Neutrophil (primary cell): ENCODE results near the gene ZNF200.
"Not testable (repeated sequence)": the region's sequence is repeated elsewhere in the genome, so short reads cannot be mapped to it uniquely, and the experiment has no call there.

Experiments
- H3K27ac ChIP-seq: fragments of 200-600 bp; sonication (generic); 2 replicates; pipeline ENCODE4 v1.5.1; 2016; ENCODE audit warnings: mild to moderate bottlenecking, moderate library complexity
- H3K27me3 ChIP-seq: fragments of 200-600 bp; sonication (generic); 2 replicates; pipeline ENCODE4 v1.6.0; 2016; ENCODE audit warnings: mild to moderate bottlenecking
- H3K36me3 ChIP-seq: fragments of 200-600 bp; sonication (generic); 2 replicates; pipeline ENCODE4 v1.5.1; 2017
- H3K4me1 ChIP-seq, 2 experiments: fragments of 200-600 bp in 1 of 2; sonication (generic) in 1 of 2; 1 replicate in 1 of 2; 2 replicates in 1 of 2; pipeline versions ENCODE4 v1.5.1 to v1.6.1; 2013 to 2016; ENCODE audit warnings: low read depth in 1 of 2, low read length in 1 of 2, mild to moderate bottlenecking in 1 of 2, moderate library complexity in 1 of 2; ENCODE audit not compliant: control insufficient read depth in 1 of 2, insufficient read depth in 1 of 2
- H3K4me3 ChIP-seq, 2 experiments: fragments of 200-600 bp in 1 of 2; sonication (generic) in 1 of 2; 1 replicate in 1 of 2; 2 replicates in 1 of 2; pipeline ENCODE4 v1.5.1; 2013 to 2016; ENCODE audit warnings: low read depth in 1 of 2, low read length in 1 of 2, mild to moderate bottlenecking in 1 of 2, moderate library complexity in 1 of 2
- H3K9me3 ChIP-seq: fragments of 200-600 bp; sonication (generic); 2 replicates; pipeline ENCODE4 v1.5.1; 2016
- TF ChIP-seq, protein P1 (sequence below): fragments of 200-600 bp; sonication (generic); IDR thresholded peaks from 2 replicates; pipeline ENCODE4 v1.5.1; 2016; ENCODE audit warnings: antibody characterized with exemption

The ZNF200 gene

DNA sequence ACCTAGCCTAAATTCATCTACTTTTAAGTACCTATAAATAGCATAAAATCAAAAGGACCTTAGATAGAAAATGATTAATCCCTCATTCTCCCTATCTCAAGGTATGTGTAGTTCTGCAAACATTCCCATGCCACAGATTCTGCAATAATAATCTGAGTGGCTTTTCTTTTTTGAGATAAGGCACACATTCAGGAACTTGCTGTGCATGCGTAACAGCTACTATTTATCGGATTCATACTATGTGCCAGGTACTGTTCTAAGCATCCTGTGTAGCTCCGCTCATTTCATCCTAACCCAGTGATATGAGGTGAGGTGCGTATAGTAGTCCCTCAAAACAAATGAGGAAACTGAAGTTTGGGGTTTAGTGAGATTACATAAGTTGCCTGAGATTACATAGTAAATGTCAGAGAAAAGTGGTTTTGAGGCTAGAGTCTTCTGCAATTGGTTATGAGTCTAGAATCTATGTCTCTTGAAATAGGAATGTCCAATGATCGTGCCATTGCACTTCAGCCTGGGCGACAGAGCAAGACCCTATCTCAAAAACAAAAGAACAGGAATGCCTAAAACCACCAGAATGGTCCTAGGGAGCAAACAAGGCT is 46.4 kb upstream of the ZNF200 start:
- H3K36me3 ChIP-seq = peaks cover 7% of the 10 kb centered on the region
- H3K9me3 ChIP-seq = no peaks in the 10 kb centered on the region
- TF ChIP-seq, protein P1, sequence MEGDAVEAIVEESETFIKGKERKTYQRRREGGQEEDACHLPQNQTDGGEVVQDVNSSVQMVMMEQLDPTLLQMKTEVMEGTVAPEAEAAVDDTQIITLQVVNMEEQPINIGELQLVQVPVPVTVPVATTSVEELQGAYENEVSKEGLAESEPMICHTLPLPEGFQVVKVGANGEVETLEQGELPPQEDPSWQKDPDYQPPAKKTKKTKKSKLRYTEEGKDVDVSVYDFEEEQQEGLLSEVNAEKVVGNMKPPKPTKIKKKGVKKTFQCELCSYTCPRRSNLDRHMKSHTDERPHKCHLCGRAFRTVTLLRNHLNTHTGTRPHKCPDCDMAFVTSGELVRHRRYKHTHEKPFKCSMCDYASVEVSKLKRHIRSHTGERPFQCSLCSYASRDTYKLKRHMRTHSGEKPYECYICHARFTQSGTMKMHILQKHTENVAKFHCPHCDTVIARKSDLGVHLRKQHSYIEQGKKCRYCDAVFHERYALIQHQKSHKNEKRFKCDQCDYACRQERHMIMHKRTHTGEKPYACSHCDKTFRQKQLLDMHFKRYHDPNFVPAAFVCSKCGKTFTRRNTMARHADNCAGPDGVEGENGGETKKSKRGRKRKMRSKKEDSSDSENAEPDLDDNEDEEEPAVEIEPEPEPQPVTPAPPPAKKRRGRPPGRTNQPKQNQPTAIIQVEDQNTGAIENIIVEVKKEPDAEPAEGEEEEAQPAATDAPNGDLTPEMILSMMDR = no peak
- H3K4me3 ChIP-seq = peak overlapping the region in 1 of 2 experiments; percentile 99
- H3K27me3 ChIP-seq = peaks cover 34% of the 10 kb centered on the region
- H3K27ac ChIP-seq = peak overlapping the region; percentile 61
- peaks cover 34 to 38% of the 10 kb centered on the region in 2 experiments for H3K4me1 ChIP-seq

- H3K4me1 ChIP-seq = peaks cover 7 to 9% of the 10 kb centered on the region in 2 experiments
- peaks cover 15% of the 10 kb centered on the region for H3K36me3 ChIP-seq
- H3K27ac ChIP-seq = no peak overlapping the region
- no peak overlapping the region for H3K4me3 ChIP-seq
- no peaks in the 10 kb centered on the region for H3K9me3 ChIP-seq
- H3K27me3 ChIP-seq = peaks cover 34% of the 10 kb centered on the region
- TF ChIP-seq, protein P1 = no peak
Observed at GRCh38 chr16:3276679-3277078, 41.7 kb upstream of the ZNF200 start.

DNA sequence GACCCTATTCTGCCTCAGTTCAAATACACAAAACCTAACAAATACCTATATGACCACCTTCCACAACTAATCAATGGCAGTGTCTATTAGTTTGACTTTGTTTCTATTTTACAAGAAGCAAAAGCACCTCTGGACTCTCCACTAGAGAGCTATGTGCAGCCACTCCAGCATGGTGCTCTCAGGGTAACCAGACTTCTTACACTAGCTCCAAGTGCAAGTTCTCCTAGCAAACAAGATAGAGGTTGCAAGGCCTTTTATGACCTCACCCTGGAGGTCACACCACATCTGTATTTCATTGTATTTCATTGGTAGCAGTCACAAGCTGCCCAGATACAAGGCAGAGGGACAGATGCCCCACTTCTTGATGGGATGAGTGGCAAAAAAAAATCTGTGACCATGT is 40.0 kb upstream of the ZNF200 start:
- peak overlapping the region; percentile 31 for H3K27ac ChIP-seq
- peaks cover 15% of the 10 kb centered on the region for H3K36me3 ChIP-seq
- no peak overlapping the region for H3K4me3 ChIP-seq
- TF ChIP-seq, protein P1 = no peak
- no peaks in the 10 kb centered on the region for H3K9me3 ChIP-seq
- no peaks in the 10 kb centered on the region for H3K4me1 ChIP-seq
- peaks cover 34% of the 10 kb centered on the region for H3K27me3 ChIP-seq

GRCh38 chr16:3274490-3274889 is 39.5 kb upstream of the ZNF200 start:
- Histone ChIP-seq H3K36me3 (peaks cover 15% of the 10 kb centered on the region), H3K9me3 (no peaks in the 10 kb centered on the region), H3K4me3 (no peak overlapping the region), H3K27me3 (peaks cover 30% of the 10 kb centered on the region), H3K4me1 (no peaks in the 10 kb centered on the region), H3K27ac (peak overlapping the region; percentile 31)
- TF ChIP-seq, protein P1 = no peak

GRCh38 chr16:3271281-3271680 is 36.3 kb upstream of the ZNF200 start:
- H3K4me3 ChIP-seq, H3K27me3 ChIP-seq, H3K27ac ChIP-seq, H3K9me3 ChIP-seq: not testable (repeated sequence)
- Histone ChIP-seq H3K4me1 (peaks cover 21 to 25% of the 10 kb centered on the region in 2 experiments), H3K36me3 (peaks cover 46% of the 10 kb centered on the region)

GRCh38 chr16:3270718-3271117 is 35.8 kb upstream of the ZNF200 start:
- Histone ChIP-seq H3K36me3 (peaks cover 50% of the 10 kb centered on the region), H3K4me1 (peaks cover 27 to 31% of the 10 kb centered on the region in 2 experiments)
- H3K9me3 ChIP-seq, H3K4me3 ChIP-seq, H3K27me3 ChIP-seq, H3K27ac ChIP-seq: not testable (repeated sequence)
